Measurements from ENCODE around the gene FSTL4. TPM values are rescaled to one million over a fixed set of nuclear protein-coding genes. Genes with fewer than 3 reads are reported as not detected.

FSTL4 gene
- total RNA-seq, 4 donors from 2014 or later = 0.27 to 1.6 (median 0.35) TPM; not detected in 1

DNA sequence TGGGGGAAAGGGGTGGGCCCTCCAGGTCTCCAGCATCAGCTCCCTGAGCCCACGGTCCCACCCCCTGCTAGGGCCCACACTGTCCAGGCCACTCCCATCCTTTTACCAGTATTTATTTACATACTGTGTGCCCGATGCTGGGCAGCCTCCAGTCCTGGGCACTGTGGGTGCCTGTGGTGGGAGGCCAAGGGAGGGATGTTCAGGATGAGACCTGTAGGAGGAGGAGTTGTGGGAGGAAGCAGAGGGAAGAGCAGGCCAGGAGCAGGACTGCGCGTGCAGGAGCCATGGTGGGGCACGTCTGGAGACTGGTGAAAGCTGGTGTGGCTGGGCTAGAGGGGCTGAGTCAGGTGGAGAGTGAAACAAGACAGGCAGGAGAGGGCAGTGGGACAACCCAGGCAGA lies 293.1 kb downstream of the FSTL4 start:
- no peak overlapping the region for H3K27ac ChIP-seq
- H3K27me3 ChIP-seq = no peaks in the 10 kb centered on the region
- H3K4me3 ChIP-seq = no peak overlapping the region
- no peaks in the 10 kb centered on the region for H3K36me3 ChIP-seq
- no peak for DNase-seq
- TF ChIP-seq POLR2A (IDR thresholded peaks at IDR 0.05) (no peak), CTCF (IDR thresholded peaks at IDR 0.05) (no peak)
- no peaks in the 10 kb centered on the region for H3K4me1 ChIP-seq
- H3K9me3 ChIP-seq = no peaks in the 10 kb centered on the region

DNA sequence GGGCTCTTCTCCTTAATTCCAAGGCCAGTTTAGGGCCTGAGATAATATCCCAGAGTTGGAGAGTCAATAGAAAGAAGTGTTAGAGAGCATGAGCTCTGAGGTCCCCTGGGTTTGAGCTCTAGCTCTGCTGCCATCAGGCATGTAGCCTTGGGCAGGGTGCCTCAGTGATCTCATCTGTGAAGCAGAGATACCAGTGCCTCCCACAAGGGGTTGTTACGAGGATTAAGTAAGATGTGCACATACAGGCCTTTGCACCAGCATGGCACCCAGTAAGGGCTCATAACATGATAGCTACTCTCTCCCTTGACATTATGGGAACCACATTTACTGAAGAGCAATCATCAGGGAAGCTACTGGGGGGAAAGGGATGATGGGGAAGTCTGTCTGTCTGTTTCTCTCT lies 294.8 kb downstream of the FSTL4 start:
- DNase-seq = no peak
- no peaks in the 10 kb centered on the region for H3K4me1 ChIP-seq
- no peaks in the 10 kb centered on the region for H3K36me3 ChIP-seq
- no peak overlapping the region for H3K4me3 ChIP-seq
- H3K27me3 ChIP-seq = no peaks in the 10 kb centered on the region
- TF ChIP-seq CTCF (IDR thresholded peaks at IDR 0.05) = no peak
- no peak for TF ChIP-seq POLR2A (IDR thresholded peaks at IDR 0.05)
- H3K9me3 ChIP-seq = no peaks in the 10 kb centered on the region
- no peak overlapping the region for H3K27ac ChIP-seq

DNA sequence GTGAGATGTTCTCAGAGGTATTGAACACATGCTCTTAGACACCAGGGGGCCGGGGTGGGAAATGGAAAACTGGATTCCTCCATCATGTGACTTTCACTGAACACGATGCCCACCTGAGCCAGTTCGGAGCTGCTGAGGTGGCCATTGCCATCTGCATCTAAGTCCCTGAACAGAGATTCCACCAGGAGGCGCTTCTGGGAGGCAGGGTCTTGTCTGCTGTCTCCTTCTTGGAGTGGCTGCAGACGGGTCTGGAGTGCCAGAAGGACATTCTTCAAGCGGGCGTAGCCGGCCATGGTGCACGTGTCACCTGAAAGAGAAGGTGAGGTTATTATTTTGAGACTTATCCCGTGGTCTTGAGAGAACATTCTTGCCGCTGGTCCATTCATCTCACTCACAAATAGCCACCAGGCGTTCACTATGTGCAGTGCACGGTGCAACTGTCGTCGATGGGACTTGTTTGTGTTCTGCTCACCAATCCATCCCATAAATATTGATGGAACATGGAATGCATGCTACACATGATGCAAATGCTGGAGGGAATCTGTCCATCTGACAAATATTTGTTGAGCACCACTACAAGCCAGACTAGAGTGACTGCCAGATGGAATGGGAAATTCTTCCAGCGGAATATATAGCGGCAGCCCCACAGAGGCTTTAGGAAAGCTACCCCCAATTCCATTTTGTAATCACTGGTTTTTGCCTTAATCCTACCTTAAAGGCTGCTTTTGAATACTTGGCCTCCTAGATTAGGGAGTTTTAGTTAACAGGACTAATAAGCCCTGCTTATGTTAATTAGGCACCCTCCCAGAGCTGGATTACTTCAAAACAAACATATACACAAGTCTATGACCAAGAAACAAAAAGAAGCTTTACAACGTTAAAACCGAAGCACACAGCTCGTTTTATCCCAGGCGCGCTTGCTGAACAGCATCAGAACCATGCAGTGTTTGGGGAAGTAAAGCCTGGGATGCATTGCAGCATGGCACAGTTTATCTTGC lies 295.7 kb downstream of the FSTL4 start:
- Histone ChIP-seq H3K4me3 (no peak overlapping the region), H3K9me3 (no peaks in the 10 kb centered on the region), H3K27ac (no peak overlapping the region), H3K4me1 (no peaks in the 10 kb centered on the region), H3K27me3 (no peaks in the 10 kb centered on the region), H3K36me3 (no peaks in the 10 kb centered on the region)
- DNase-seq = no peak
- TF ChIP-seq POLR2A (IDR thresholded peaks at IDR 0.05) (no peak), CTCF (IDR thresholded peaks at IDR 0.05) (peak in 1 of 6 experiments; percentile 18)

GRCh38 chr5:133314086-133314485 lies 298.3 kb downstream of the FSTL4 start:
- H3K4me3 ChIP-seq = no peak overlapping the region
- no peaks in the 10 kb centered on the region for H3K36me3 ChIP-seq
- H3K4me1 ChIP-seq = no peaks in the 10 kb centered on the region
- DNase-seq = no peak
- no peaks in the 10 kb centered on the region for H3K9me3 ChIP-seq
- TF ChIP-seq CTCF (IDR thresholded peaks at IDR 0.05) (no peak), POLR2A (IDR thresholded peaks at IDR 0.05) (no peak)
- H3K27me3 ChIP-seq = no peaks in the 10 kb centered on the region
- H3K27ac ChIP-seq = no peak overlapping the region

GRCh38 chr5:133311176-133311575 lies 301.2 kb downstream of the FSTL4 start:
- Histone ChIP-seq H3K27me3 (no peaks in the 10 kb centered on the region), H3K27ac (no peak overlapping the region), H3K4me3 (no peak overlapping the region), H3K4me1 (no peaks in the 10 kb centered on the region), H3K9me3 (no peaks in the 10 kb centered on the region), H3K36me3 (no peaks in the 10 kb centered on the region)
- TF ChIP-seq POLR2A (IDR thresholded peaks at IDR 0.05) = no peak
- no peak for TF ChIP-seq CTCF (IDR thresholded peaks at IDR 0.05)
- peak in 1 of 3 donors; percentile 48 for DNase-seq

Data from Peyer's patch (tissue), 4 donors.